KG1 (cell line): ENCODE measurements around the gene NDUFC2.
A peak's percentile ranks its signal among the peaks of the same experiment; 100 is the strongest.
"Not testable (repeated sequence)": the region's sequence is repeated elsewhere in the genome, so short reads cannot be mapped to it uniquely, and the experiment has no call there.

Experiments
- DNase-seq: peaks from one replicate; lab custom pipeline; 2025; lab: John Stamatoyannopoulos, UW

Gene NDUFC2

DNA sequence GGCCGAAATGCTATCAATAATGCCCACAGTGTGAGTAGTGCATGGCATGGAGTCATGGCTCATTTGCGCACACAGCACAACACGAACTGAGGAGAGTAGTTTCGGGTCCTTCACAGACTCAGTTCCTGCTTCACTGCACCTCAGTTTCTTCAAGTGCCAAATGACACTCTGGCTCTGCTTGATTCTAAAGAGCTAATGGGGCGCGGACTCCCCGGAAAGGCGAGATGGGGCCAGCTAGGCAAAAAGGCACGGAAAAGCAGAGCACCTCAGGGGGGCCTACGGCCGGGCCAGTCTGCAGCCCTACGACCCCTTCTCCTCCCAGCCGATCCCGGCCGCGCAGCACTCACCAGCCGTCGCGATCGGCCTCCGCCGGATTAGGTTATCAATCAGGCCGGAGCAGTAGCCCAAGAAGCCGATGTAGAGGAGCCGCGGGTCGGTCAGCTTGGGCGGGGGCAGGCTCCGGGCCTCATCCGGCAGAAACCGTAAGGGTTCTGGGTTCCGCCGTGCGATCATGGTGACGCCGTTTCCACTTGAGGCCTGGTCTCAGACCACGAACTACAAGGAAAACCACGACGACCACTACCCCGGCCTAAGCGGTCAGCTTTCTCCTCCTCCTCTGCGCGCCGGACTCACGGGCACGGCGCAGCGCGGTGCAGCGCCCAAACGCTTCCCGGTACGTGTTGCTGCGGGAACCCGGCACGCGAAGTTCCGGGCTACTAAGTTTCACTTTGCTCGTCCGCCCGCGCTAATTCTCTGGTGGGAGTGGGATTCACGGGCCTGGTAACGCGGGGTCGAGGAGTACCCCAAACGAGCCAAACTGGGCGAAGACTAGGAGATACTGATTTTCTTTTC lies at the start of gene NDUFC2:
Gene NDUFC2, minus strand, starts transcription at position 631 of the 852 bp plus-strand sequence. Its CDS starts 118 bp downstream, at position 513.
- peak; percentile 87 for DNase-seq

DNA sequence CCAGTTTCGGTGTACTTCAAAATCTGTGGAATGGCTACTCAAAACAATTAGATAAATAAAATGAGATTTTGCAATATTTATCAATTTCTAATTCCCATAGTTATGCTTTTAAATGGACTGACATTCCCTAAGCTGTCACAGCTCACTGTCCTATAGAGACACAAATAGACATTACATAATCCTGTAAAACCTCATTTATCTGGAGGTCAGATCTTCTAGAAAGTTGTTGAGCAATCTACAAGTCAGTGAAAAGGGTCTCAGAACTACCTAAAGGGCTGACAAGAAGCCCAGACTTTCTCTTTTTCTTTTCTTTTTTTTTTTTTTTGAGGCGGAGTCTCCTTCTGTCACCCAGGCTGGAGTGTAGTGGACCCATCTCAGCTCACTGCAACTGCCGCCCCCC lies 47.7 kb upstream of the NDUFC2 start:
- no peak for DNase-seq

DNA sequence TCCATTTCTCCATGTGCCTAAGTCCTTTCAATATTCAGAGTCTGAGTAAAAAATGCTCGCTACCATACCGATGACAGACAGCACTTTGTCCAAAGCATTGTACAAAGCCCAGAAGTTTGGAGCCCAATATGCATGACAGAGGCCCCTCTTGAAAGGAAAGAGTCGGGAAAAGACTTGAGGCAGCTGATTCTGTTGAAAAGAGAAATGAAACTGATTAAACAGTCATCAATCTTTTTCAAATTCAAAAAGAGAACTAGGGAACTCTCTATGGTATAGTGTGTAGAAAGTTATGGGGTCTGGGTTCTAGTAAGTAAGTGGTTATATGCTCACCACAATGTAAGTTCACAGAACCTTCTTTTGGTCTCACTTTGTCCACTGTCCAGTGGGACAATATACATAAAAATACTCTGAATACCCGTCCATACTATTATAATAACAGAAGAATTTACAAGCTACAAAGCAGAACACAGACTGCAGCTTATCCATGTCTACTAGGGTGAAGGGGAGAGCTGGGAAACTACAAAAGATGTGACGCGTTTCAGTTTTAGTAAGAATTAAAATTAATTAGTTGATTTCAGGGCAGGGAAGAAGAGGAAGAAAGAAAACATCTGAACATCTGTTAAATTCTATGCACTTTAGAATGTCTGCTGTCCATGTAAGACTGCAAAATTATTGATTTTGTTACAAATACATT lies 33.1 kb upstream of the NDUFC2 start:
- no peak for DNase-seq

DNA sequence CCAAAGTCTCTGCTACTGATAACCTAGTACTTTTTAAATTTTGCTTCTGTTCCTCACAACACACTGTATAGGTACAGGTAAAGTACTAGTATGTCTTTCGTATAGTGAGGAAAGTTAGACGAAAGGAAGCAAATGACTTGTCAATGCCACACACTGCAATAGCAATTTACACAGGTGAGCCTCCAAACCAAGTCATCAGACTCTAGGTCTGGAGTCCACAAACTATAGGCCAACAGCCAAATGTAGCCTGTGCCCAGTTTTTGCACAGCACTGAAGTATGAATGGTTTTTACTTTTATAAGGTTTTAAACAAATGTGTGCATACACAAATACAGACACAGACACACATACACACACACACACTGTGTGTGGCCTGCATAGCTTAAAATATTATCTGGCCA lies 31.6 kb upstream of the NDUFC2 start:
- DNase-seq: no peak

DNA sequence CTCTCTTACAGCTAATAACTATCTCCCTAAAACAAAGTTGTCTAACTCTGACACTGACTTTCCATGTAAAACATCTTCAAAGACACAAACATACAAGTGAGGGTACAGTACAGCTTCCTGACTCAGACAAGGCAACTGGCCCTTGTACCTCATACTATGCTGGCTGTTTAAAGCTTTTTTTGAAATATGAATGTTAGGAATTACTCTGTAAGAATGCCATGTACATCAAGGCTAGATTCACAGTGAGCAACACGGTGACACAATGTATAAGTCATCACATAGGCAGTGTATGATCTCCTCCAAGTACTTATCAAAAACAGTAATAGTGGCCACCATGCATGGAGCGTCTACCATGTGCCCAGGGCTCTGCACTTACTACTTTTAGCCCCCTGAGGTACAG lies 31.2 kb upstream of the NDUFC2 start:
- DNase-seq: no peak

DNA sequence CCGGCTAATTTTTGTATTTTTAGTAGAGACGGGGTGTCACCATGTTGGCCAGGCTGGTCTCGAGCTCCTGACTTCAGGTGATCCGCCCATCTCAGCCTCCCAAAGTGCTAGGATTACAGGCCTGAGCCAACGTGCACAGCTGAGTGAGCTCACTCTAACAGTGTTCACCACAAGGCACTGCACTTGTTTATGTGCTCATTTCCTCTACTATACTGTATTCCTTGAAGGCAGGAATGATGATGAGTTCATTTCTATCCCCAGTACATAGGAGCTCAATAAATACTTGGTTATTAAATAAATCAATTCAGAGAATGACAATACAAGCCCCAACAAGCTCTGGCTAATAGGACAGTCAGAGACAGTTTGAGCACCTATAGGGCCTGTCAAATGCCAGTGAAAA lies 30.7 kb upstream of the NDUFC2 start:
- no peak for DNase-seq

DNA sequence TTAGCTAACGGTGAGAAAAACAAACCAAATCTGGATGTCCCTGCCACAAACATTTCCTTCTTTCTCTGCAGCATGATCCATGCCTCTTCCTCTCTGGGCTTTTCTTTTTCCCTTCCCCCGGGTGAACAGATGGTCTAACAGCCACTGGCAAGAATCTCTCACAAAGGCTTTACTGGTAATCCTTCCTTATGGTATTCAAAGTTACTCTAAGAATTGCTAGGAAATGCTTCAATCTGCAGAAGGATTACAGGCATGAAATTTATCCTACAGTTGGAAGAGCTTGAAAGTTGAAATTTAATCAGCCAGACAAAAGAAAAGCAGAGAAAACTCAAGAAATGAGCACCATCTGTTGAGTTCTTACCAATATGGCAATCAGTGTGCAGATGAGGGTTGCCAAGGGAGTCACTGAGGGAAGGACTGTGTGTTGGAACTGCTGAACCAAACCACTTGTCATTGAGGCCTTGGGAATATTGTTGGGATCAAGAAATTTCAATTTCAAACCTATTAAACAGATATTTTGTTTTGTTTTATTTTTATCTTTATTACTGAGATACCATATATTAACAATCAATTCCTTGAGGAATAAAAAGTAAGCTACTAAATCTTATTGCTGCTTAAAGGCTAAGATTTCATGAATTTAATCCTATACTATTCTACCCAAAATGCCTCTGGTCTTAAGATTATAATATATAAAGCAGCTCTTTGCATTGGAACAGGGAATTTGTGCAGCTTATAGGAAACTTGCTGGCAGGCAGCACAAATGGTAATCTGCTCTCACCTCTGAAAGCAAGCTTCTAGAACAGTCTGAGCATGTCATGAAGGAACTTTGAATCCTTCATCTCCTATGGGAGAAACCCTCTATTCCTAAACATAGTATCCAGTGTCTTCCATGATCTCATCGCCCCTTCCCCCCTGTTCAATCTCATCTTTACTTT lies 29.7 kb upstream of the NDUFC2 start:
- DNase-seq: no peak

DNA sequence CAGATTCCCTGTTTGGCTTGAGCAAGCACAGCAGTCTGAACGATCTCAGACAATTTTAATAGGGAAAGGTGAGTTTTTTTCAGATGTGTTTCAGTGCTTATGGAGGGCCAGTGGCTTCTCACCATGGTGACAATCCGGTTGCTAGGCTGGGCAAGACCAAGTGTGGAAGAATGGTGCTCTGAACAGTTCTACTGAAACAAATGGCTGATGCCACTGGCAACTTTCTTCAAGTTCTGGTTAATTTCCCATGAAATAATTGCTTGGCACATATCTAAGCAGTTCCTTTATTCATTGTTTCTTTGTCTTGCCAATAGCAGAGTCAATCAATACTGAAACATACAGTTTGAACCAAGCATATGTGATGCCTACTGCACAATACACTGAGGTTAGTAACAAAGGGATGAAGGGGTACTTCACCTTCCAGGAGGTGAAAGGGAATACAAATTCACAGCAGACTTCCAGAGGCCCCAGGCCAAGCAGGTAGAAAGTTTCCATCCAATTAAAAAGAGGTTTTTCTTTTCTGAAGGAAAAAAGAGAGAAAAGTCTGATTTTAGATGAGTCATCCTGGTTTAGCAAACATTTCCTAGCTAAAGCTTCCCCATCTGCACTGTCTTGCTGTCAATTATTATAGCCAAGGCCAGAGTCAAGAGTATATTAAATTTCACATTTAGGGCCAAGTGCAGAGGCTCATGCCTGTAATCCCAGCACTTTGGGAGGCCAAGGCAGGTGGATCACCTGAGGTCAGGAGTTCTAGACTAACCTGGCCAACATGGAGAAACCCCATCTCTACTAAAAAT lies 21.2 kb upstream of the NDUFC2 start:
- DNase-seq: no peak

DNA sequence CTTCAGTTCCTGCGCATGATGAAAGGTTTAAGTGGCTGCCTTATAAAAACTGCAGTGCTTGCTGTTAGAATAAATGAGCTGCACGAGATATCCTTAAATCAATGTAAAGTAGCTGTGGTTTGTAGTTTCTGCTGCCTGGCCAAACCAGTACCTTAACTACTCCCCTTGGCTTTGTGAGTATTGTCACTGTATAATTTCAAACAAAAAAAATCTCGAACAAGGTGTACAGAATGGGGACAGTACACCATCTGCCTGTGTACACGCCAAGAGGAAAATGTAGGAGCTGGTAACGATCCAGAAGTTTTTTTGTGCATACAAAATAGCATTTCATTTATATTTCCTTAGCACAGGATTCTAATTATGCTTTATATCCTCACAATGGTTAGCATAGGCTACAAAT lies 20.6 kb upstream of the NDUFC2 start:
- no peak for DNase-seq

DNA sequence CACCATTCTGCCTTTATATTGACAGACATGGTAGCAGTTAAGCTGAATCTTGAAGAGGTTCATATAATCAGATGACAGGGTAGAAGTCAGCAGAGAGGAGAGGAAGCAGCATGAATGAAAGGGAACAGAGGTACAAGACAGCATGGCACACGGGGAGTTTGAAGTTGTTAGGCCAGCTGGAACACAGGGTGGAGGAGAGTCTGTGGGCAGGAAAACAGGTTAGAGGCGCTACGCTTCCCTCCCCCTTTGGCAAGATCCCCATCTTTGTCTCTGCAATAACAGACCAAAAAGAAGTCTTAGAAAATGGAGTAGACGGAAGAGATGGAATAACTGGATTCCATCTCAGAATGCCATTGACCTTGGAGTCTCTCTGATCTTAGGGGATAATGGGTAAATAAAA lies 20.0 kb upstream of the NDUFC2 start:
- no peak for DNase-seq

DNA sequence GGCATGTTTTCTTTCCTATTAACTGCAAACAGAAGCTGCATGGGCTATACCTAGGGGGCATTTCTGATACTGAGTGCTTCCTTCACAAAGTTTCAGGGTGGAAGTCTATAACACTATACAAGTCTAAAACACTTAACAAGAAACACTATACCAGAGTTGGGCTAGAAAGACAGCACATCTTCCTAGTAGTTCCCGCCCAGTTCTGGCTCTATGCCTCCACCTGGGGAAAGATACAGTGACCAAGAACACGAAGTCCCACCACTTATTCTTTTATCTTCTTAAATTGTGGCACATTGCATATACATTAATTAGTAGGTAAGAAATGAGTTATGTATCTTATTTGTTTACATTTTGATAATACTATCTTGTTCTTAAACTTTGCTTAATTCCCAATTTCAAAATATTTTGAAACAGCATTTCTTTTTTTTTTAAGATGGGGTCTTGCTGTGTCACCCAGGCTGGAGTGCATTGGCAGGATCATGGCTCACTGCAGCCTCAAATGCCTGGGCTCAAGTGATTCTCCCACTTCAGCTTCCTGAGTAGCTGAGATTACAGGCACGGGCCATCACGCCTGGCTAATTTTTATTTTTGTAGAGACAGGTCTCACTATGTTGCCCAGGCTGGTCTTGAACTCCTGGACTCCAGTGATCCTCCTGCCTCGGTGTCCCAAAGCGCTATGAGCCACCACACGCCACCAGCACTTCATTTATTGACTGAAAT lies 18.2 kb upstream of the NDUFC2 start:
- no peak for DNase-seq

DNA sequence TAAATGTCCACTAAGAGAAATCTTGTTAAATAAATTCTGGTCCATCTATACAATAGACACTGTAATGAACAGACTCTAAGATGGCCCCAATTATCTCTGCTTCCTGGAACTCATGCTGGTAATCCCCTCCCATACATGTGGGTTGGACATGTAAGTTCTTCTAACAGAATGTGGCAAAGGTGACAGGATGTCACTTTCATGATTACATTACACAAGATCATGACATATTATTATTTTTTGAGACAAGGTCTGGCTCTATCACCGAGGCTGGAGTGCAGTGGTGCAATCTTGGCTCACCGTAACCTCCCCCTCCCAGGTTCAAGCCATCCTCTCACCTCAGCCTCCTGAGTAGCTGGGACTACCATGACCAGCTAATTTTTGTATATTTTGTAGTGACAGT lies 14.6 kb upstream of the NDUFC2 start:
- DNase-seq: no peak

DNA sequence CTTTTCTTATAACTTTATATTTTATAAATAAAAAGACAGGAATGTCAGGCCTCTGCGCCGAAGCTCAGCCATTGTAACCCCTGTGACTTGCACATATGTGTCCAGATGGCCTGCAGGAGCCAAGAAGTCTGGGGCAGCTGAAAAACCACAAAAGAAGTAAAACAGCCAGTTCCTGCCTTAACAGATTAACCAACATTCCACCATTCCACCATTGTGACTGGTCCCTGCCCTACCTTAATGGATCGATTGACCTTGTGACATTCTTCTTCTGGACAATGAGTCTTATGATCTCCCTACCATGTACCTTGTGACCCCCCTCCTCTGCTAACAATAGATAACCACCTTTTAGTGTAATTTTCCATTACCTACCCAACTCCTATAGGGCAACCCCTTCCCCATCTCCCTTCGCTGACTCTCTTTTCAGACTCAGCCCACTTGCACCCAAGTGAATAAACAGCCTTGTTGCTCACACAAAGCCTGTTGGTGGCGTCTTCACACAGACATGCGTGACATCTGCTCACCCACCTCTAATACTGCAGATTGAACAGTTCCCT lies 6.9 kb upstream of the NDUFC2 start:
- DNase-seq: not testable (repeated sequence)

DNA sequence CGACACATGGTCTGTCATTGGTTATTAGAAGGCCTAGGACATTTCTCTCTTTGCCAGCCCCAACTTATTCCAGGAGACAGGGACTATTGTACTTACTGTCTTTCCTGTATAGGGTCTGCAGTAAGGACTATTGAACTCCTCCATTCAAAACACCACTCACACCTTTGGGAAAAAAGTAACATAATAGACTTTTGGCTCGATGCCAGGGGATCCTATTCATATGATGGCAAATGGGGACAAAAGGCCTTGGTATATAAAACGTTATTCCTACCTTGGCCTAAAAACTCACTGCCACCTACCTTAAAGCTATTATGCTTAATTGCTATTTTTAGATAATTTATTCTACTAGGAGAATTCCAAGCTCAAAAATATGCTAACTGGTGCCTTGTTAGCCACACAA lies 6.3 kb upstream of the NDUFC2 start:
- no peak for DNase-seq

DNA sequence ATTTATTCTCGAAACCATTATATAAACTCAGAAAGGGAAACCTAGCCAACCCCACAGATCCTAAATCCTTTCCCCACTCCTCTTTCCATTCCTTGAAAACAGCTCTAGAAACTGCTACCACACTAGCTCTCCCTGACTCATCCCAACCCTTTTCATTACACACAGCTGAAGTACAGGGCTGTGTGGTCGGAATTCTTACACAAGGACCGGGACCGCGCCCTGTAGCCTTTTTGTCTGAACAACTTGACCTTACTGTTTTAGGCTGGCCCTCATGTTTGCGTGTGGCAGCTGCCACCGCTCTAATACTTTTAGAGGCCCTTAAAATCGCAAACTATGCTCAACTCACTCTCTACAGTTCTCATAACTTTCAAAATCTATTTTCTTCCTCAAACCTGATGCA lies 4.8 kb upstream of the NDUFC2 start:
- DNase-seq: not testable (repeated sequence)

DNA sequence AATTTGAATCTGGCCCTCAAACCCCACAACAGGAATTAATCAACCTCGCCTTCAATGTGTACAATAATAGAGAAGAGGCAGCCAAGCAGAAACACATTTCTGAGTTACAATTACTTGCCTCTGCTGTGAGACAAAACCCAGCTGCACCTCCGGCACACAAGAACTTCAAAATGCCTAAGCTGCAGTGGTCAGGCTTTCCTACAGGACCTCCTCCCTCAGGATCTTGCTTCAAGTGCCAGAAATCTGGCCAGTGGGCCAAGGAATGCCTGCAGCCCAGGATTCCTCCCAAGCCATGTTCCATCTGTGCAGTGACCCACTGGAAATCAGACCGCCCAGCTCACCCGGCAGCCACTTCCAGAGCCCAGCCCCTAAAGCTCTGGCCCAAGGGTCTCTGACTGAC lies 3.4 kb upstream of the NDUFC2 start:
- no peak for DNase-seq

DNA sequence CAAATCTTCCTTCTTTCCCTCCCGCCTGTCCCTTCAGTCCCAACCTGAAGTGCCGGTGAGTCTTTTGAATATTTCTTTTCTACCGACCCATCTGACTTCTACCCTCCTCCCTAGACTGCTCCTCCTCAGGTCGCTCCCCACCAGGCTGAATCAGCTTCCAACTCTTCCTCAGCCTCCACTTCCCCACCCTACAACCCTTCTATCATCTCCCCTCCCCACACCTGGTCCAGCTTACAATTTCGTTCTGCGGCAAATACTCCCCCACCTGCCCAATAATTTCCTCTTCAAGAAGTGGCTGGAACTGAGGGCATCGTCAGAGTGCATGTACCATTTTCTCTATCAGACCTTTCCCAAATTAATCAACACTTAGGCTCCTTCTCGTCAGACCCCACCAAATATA lies 2.5 kb upstream of the NDUFC2 start:
- DNase-seq: no peak

DNA sequence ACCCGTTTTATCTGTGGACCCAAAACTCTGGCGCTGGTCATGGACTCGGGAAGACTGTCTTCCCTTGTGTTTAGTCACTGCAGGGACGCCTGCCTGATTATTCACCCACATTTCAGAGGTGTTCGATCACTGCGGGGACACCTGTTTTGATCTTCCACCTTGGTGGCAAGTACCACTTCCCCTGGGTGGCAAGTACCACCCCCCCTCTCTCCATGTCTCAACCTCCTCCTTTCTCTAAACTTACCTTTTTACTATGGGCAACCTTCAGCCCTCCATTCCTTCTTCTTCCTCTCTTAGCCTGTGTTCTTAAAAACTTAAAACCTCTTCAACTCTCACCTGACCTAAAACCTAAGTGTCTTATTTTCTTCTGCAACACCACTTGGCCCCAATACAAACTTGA lies 1.9 kb upstream of the NDUFC2 start:
- DNase-seq: no peak

DNA sequence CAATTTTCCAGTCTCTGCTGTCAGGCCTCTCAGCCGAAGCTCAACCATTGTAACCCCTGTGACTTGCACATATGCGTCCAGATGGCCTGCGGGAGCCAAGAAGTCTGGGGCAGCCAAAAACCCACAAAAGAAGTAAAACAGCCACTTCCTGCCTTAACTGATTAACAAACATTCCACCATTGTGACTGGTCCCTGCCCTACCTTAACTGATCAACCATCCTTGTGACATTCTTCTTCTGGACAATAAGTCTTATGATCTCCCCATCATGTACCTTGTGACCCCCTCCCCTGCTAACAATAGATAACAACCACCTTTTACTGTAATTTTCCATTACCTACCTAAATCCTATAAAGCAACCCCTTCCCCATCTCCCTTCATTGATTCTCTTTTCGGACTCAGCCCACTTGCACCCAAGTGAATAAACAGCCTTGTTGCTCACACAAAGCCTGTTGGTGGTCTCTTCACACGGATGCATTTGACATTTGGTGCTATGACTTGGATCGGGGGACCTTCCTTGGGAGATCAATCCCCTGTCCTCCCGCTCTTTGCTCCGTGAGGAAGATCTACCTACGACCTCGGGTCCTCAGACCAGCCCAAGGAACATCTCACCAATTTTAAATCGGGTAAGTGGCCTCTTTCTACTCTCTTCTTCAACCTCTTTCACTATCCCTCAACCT lies 1.3 kb upstream of the NDUFC2 start:
- DNase-seq: no peak
